ENCODE results near the gene TACC3. TPM values are rescaled to one million over a fixed set of nuclear protein-coding genes. Genes with fewer than 3 reads are reported as not detected.

The TACC3 gene
- polyA plus RNA-seq (2012; rRNA removed), result 29.2 and 49.5 TPM in 2 replicates
- polyA plus RNA-seq (2012; cell fraction: cytosol; rRNA removed), result 24.5 and 30.6 TPM in 2 replicates
- polyA plus RNA-seq (2012; cell fraction: nucleus; rRNA removed), result 89.9 and 151 TPM in 2 replicates

DNA sequence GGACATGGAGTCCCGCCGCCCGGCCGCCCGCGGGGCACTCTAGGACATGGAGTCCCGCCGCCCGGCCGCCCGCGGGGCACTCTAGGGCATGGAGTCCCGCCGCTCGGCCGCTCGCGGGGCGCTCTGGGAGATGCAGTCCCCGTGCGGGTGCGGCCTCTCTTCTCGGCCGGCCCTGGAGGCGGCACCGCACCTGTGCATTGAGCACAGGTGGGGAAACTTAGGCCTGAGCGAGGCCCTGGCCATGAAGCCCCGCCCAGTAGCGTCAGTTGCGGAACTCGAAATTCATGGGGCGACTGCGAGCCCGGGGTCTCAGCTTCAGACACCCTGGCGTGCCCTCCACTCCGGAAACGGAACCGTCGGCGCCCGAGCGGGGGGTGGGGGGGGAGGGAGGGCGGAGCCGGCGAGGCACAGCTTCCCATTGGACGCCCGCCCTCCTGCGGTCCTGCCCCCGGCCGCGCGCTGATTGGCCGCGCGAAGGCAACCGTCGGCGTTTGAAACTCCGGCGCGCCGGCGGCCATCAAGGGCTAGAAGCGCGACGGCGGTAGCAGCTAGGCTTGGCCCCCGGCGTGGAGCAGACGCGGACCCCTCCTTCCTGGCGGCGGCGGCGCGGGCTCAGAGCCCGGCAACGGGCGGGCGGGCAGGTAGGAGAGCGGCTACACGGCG, at the start of gene TACC3, which contains the start of gene TMEM129:
Gene TACC3, plus strand, starts transcription at position 519 of the 663 bp plus-strand sequence. CDS start 1,901 bp downstream, outside the sequence.
Gene TMEM129, minus strand, starts transcription at position 321 of the 663 bp plus-strand sequence. CDS start 486 bp downstream, outside the sequence.
- H3K9me3 ChIP-seq, result no peaks in the 10 kb centered on the region
- DNase-seq, result peak; percentile 99
- peaks cover 7 to 30% of the 10 kb centered on the region in 2 experiments for H3K36me3 ChIP-seq (replicated peaks in 1 of 2; ENCODE audit: control insufficient read depth in 1 of 2, insufficient read depth in 2 of 2, low read length in 1 of 2)
- peak within 1 kb of the TSS; percentile 66 to 91 for H3K27ac ChIP-seq (ENCODE audit: low read depth in 2 of 2, low read length in 1 of 2)
- H3K4me2 ChIP-seq, result peak within 1 kb of the TSS; percentile 98
- H3K9ac ChIP-seq, result peak within 1 kb of the TSS; percentile 82
- CTCF ChIA-PET, result interaction anchor here (1.1 to 15.1 kb wide), 6 partner anchors 9 to 166 kb away, joined by 3 to 232 read pairs (median 4); partner anchors contain the start of gene SLBP
- peaks cover 90% of the 10 kb centered on the region for H3K79me2 ChIP-seq (ENCODE audit: insufficient read depth)
- H4K20me1 ChIP-seq (ENCODE audit: insufficient read depth), result no peaks in the 10 kb centered on the region
- peak within 1 kb of the TSS; percentile 70 to 82 for H3K4me3 ChIP-seq (ENCODE audit: low read depth in 2 of 2, low read length in 1 of 2)
- POLR2A ChIA-PET, result interaction anchor here (0.7 to 1.8 kb wide), 5 partner anchors 9 to 364 kb away, joined by 3 to 16 read pairs (median 5); partner anchors contain the start of gene SLBP
- no peaks in the 10 kb centered on the region for H3F3A ChIP-seq (replicated peaks; ENCODE audit: insufficient read depth)
- H3K27me3 ChIP-seq (ENCODE audit: insufficient read depth), result no peaks in the 10 kb centered on the region
- no peaks in the 10 kb centered on the region for H3K9me2 ChIP-seq
- peak within 1 kb of the TSS; percentile 22; the same call in 1 of the 2 replicates for H2AFZ ChIP-seq (ENCODE audit: low read depth)
- H3K4me1 ChIP-seq (ENCODE audit: control insufficient read depth in 1 of 2, insufficient read depth in 2 of 2, low read depth in 1 of 2, low read length in 1 of 2), result peaks cover 9 to 45% of the 10 kb centered on the region in 2 experiments; a peak in 2 of 4 replicates
- WGBS (ENCODE audit: low lambda C conversion rate), result 0% methylated on average over 11 of the region's 83 CpGs
- TF ChIP-seq, protein P1, sequence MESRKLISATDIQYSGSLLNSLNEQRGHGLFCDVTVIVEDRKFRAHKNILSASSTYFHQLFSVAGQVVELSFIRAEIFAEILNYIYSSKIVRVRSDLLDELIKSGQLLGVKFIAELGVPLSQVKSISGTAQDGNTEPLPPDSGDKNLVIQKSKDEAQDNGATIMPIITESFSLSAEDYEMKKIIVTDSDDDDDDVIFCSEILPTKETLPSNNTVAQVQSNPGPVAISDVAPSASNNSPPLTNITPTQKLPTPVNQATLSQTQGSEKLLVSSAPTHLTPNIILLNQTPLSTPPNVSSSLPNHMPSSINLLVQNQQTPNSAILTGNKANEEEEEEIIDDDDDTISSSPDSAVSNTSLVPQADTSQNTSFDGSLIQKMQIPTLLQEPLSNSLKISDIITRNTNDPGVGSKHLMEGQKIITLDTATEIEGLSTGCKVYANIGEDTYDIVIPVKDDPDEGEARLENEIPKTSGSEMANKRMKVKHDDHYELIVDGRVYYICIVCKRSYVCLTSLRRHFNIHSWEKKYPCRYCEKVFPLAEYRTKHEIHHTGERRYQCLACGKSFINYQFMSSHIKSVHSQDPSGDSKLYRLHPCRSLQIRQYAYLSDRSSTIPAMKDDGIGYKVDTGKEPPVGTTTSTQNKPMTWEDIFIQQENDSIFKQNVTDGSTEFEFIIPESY (IDR thresholded peaks at IDR 0.05; ENCODE audit: borderline replicate concordance, low read depth), result no peak
- peak; percentile 63 for TF ChIP-seq POLR2AphosphoS5 (IDR thresholded peaks at IDR 0.05; ENCODE audit: low read depth, low read length)
- no peak for TF ChIP-seq JUND (IDR thresholded peaks at IDR 0.05)
- TF ChIP-seq FOSL2 (IDR thresholded peaks at IDR 0.05; ENCODE audit: borderline replicate concordance, low read depth), result no peak
- TF ChIP-seq, protein P2, sequence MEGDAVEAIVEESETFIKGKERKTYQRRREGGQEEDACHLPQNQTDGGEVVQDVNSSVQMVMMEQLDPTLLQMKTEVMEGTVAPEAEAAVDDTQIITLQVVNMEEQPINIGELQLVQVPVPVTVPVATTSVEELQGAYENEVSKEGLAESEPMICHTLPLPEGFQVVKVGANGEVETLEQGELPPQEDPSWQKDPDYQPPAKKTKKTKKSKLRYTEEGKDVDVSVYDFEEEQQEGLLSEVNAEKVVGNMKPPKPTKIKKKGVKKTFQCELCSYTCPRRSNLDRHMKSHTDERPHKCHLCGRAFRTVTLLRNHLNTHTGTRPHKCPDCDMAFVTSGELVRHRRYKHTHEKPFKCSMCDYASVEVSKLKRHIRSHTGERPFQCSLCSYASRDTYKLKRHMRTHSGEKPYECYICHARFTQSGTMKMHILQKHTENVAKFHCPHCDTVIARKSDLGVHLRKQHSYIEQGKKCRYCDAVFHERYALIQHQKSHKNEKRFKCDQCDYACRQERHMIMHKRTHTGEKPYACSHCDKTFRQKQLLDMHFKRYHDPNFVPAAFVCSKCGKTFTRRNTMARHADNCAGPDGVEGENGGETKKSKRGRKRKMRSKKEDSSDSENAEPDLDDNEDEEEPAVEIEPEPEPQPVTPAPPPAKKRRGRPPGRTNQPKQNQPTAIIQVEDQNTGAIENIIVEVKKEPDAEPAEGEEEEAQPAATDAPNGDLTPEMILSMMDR (IDR thresholded peaks at IDR 0.05), result no peak
- no peak for TF ChIP-seq RFX5 (IDR thresholded peaks at IDR 0.05; ENCODE audit: low read length)
- no peak for TF ChIP-seq FOXJ3 (CRISPR knock-in tag; IDR thresholded peaks at IDR 0.05)
- TF ChIP-seq, protein P3, sequence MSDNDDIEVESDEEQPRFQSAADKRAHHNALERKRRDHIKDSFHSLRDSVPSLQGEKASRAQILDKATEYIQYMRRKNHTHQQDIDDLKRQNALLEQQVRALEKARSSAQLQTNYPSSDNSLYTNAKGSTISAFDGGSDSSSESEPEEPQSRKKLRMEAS (IDR thresholded peaks at IDR 0.05; ENCODE audit: low read depth), result peak; percentile 28; the same call in 1 of the 2 replicates
- TF ChIP-seq NFIC (IDR thresholded peaks at IDR 0.05; ENCODE audit: borderline replicate concordance), result no peak
- TF ChIP-seq EZH2phosphoT487 (IDR thresholded peaks at IDR 0.05; ENCODE audit: borderline replicate concordance, low read depth), result no peak
- peak; percentile 93 for TF ChIP-seq MXI1 (IDR thresholded peaks at IDR 0.05; ENCODE audit: low read depth, low read length)
- peak; percentile 51 for TF ChIP-seq CHD2 (IDR thresholded peaks at IDR 0.05; ENCODE audit: low read length, partially characterized antibody)
- TF ChIP-seq, protein P4, sequence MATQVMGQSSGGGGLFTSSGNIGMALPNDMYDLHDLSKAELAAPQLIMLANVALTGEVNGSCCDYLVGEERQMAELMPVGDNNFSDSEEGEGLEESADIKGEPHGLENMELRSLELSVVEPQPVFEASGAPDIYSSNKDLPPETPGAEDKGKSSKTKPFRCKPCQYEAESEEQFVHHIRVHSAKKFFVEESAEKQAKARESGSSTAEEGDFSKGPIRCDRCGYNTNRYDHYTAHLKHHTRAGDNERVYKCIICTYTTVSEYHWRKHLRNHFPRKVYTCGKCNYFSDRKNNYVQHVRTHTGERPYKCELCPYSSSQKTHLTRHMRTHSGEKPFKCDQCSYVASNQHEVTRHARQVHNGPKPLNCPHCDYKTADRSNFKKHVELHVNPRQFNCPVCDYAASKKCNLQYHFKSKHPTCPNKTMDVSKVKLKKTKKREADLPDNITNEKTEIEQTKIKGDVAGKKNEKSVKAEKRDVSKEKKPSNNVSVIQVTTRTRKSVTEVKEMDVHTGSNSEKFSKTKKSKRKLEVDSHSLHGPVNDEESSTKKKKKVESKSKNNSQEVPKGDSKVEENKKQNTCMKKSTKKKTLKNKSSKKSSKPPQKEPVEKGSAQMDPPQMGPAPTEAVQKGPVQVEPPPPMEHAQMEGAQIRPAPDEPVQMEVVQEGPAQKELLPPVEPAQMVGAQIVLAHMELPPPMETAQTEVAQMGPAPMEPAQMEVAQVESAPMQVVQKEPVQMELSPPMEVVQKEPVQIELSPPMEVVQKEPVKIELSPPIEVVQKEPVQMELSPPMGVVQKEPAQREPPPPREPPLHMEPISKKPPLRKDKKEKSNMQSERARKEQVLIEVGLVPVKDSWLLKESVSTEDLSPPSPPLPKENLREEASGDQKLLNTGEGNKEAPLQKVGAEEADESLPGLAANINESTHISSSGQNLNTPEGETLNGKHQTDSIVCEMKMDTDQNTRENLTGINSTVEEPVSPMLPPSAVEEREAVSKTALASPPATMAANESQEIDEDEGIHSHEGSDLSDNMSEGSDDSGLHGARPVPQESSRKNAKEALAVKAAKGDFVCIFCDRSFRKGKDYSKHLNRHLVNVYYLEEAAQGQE (IDR thresholded peaks at IDR 0.05; ENCODE audit: low read depth, low read length), result no peak
- TF ChIP-seq RXRA (IDR thresholded peaks at IDR 0.05; ENCODE audit: borderline replicate concordance, low read depth), result no peak
- TF ChIP-seq, protein P5, sequence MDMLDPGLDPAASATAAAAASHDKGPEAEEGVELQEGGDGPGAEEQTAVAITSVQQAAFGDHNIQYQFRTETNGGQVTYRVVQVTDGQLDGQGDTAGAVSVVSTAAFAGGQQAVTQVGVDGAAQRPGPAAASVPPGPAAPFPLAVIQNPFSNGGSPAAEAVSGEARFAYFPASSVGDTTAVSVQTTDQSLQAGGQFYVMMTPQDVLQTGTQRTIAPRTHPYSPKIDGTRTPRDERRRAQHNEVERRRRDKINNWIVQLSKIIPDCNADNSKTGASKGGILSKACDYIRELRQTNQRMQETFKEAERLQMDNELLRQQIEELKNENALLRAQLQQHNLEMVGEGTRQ (IDR thresholded peaks at IDR 0.05; ENCODE audit: borderline replicate concordance, low read depth, low read length), result no peak
- TF ChIP-seq SIN3A (IDR thresholded peaks at IDR 0.05; ENCODE audit: borderline replicate concordance, low read depth, low read length), result peak; percentile 98
- no peak for TF ChIP-seq RAD21 (IDR thresholded peaks at IDR 0.05; ENCODE audit: low read length)
- TF ChIP-seq EP300 (IDR thresholded peaks at IDR 0.05; ENCODE audit: borderline replicate concordance in 1 of 2, low read depth in 1 of 2, low read length in 1 of 2), result no peak
- TF ChIP-seq, protein P6, sequence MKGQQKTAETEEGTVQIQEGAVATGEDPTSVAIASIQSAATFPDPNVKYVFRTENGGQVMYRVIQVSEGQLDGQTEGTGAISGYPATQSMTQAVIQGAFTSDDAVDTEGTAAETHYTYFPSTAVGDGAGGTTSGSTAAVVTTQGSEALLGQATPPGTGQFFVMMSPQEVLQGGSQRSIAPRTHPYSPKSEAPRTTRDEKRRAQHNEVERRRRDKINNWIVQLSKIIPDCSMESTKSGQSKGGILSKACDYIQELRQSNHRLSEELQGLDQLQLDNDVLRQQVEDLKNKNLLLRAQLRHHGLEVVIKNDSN (IDR thresholded peaks at IDR 0.05; ENCODE audit: borderline replicate concordance, low read depth), result no peak; the same call in 1 of the 2 replicates
- TF ChIP-seq RCOR1 (IDR thresholded peaks at IDR 0.05; ENCODE audit: low read length), result peak; percentile 29; the same call in 1 of the 2 replicates
- TF ChIP-seq FOXM1 (IDR thresholded peaks at IDR 0.05; ENCODE audit: low read depth), result peak; percentile 69; the same call in 1 of the 2 replicates
- peak; percentile 87 for TF ChIP-seq GABPA (IDR thresholded peaks at IDR 0.05; ENCODE audit: low read depth)
- no peak for TF ChIP-seq NRF1 (IDR thresholded peaks at IDR 0.05; ENCODE audit: low read depth, low read length)

All from SK-N-SH (cell line).